Thymus (tissue), 11 donors: Measurements from ENCODE around the gene SLCO4A1. TPM values are rescaled to one million over a fixed set of nuclear protein-coding genes. Genes with fewer than 3 reads are reported as not detected.

ENCODE experiments used
- DNase-seq, 9 donors: peaks; one replicate each; pipeline ENCODE4 v3.0.0-alpha.2; 2013; ENCODE audit warnings: low spot score in 9 of 9, low read depth in 6 of 9, missing footprints in 1 of 9
- H3K27ac ChIP-seq, 2 donors: one replicate each; pipeline ENCODE4 v1.5.1; 2013; ENCODE audit warnings: control low read depth in 1 of 2, low read depth in 1 of 2, low read length in 1 of 2, mild to moderate bottlenecking in 1 of 2, moderate library complexity in 1 of 2
- H3K27me3 ChIP-seq, 2 donors: one replicate each; pipeline ENCODE4 v1.5.1; 2013; ENCODE audit warnings: low read length in 1 of 2; ENCODE audit not compliant: control insufficient read depth in 2 of 2, insufficient read depth in 1 of 2
- H3K36me3 ChIP-seq, 2 donors: one replicate each; pipeline ENCODE4 v1.5.1; 2013; ENCODE audit warnings: low read length in 1 of 2, mild to moderate bottlenecking in 1 of 2, moderate library complexity in 1 of 2; ENCODE audit not compliant: control insufficient read depth in 2 of 2, insufficient read depth in 2 of 2
- H3K4me1 ChIP-seq, 2 donors: one replicate each; pipeline ENCODE4 v1.5.1; 2013; ENCODE audit warnings: low read length in 2 of 2; ENCODE audit not compliant: control insufficient read depth in 2 of 2, insufficient read depth in 2 of 2
- H3K4me3 ChIP-seq, 2 donors: one replicate each; pipeline ENCODE4 v1.5.1; 2013; ENCODE audit warnings: low read length in 2 of 2, control low read depth in 1 of 2, mild to moderate bottlenecking in 1 of 2
- H3K9me3 ChIP-seq, 2 donors: one replicate each; pipeline ENCODE4 v1.5.1; 2013; ENCODE audit warnings: low read length in 1 of 2, mild to moderate bottlenecking in 1 of 2; ENCODE audit not compliant: control insufficient read depth in 2 of 2, insufficient read depth in 1 of 2
- WGBS: extraction: QIAGEN DNeasy Blood & Tissue Kit; methylation state at CpG from one replicate; pipeline ENCODE4 v1.1.7; 2013; 5-methylcytosine and 5-hydroxymethylcytosine counted together
- polyA plus RNA-seq: library from polyadenylated mRNA; stranded (reverse); fragments of 200-250 nt; gene quantifications from one replicate; pipeline ENCODE4 v1.2.3, GENCODE V29; 2013
- total RNA-seq: library from RNA; stranded (reverse); fragments of 120-200 nt; gene quantifications from one replicate; pipeline ENCODE4 v1.2.4, GENCODE V29; 2013
- donor health status: healthy.

The SLCO4A1 gene
- total and polyA plus RNA-seq, 2 donors = 3.4 to 13.4 TPM

- no peak overlapping the region for H3K4me3 ChIP-seq
- peaks cover 2 to 9% of the 10 kb centered on the region in 2 donors for H3K4me1 ChIP-seq
- H3K9me3 ChIP-seq = peaks cover 0 to 9% of the 10 kb centered on the region in 2 donors
- H3K27me3 ChIP-seq = peaks cover 19 to 39% of the 10 kb centered on the region in 2 donors
- no peak for DNase-seq
- no peak overlapping the region for H3K27ac ChIP-seq
- WGBS = 96% methylated on average over 5 of the region's 5 CpGs
- no peaks in the 10 kb centered on the region for H3K36me3 ChIP-seq
Observed at GRCh38 chr20:62703853-62704228, 61.5 kb downstream of the SLCO4A1 start.

- WGBS = 59% methylated on average over 21 of the region's 21 CpGs
- Histone ChIP-seq H3K4me1 (peaks cover 2 to 9% of the 10 kb centered on the region in 2 donors), H3K36me3 (no peaks in the 10 kb centered on the region), H3K4me3 (no peak overlapping the region), H3K9me3 (peaks cover 0 to 3% of the 10 kb centered on the region in 2 donors), H3K27ac (no peak overlapping the region), H3K27me3 (peaks cover 25 to 42% of the 10 kb centered on the region in 2 donors)
- DNase-seq = no peak
Observed at GRCh38 chr20:62704341-62704948, 62.1 kb downstream of the SLCO4A1 start.

- no peaks in the 10 kb centered on the region for H3K36me3 ChIP-seq
- DNase-seq = no peak
- peaks cover 0 to 6% of the 10 kb centered on the region in 2 donors for H3K9me3 ChIP-seq
- WGBS = 93% methylated on average over 16 of the region's 16 CpGs
- no peak overlapping the region for H3K4me3 ChIP-seq
- no peak overlapping the region for H3K27ac ChIP-seq
- peaks cover 2 to 9% of the 10 kb centered on the region in 2 donors for H3K4me1 ChIP-seq
- H3K27me3 ChIP-seq = peaks cover 32 to 54% of the 10 kb centered on the region in 2 donors
Observed at GRCh38 chr20:62705627-62706026, 63.3 kb downstream of the SLCO4A1 start.

- no peak for DNase-seq
- Histone ChIP-seq H3K36me3 (no peaks in the 10 kb centered on the region), H3K27ac (no peak overlapping the region), H3K4me1 (peaks cover 2 to 16% of the 10 kb centered on the region in 2 donors), H3K27me3 (peaks cover 35 to 59% of the 10 kb centered on the region in 2 donors), H3K4me3 (no peak overlapping the region), H3K9me3 (peaks cover 0 to 6% of the 10 kb centered on the region in 2 donors)
- 89% methylated on average over 12 of the region's 12 CpGs for WGBS
Observed at GRCh38 chr20:62706344-62706743, 64.0 kb downstream of the SLCO4A1 start.

- H3K27me3 ChIP-seq = peaks cover 40 to 63% of the 10 kb centered on the region in 2 donors
- WGBS = 84% methylated on average over 12 of the region's 12 CpGs
- no peaks in the 10 kb centered on the region for H3K36me3 ChIP-seq
- peaks cover 0 to 6% of the 10 kb centered on the region in 2 donors for H3K9me3 ChIP-seq
- no peak overlapping the region for H3K4me3 ChIP-seq
- DNase-seq = no peak
- H3K4me1 ChIP-seq = peaks cover 2 to 16% of the 10 kb centered on the region in 2 donors
- H3K27ac ChIP-seq = no peak overlapping the region
Observed at GRCh38 chr20:62706857-62707256, 64.6 kb downstream of the SLCO4A1 start.

- Histone ChIP-seq H3K27ac (no peak overlapping the region), H3K4me1 (peaks cover 2 to 16% of the 10 kb centered on the region in 2 donors), H3K36me3 (no peaks in the 10 kb centered on the region), H3K9me3 (peaks cover 0 to 6% of the 10 kb centered on the region in 2 donors), H3K27me3 (peaks cover 40 to 64% of the 10 kb centered on the region in 2 donors), H3K4me3 (no peak overlapping the region)
- 54% methylated on average over 16 of the region's 16 CpGs for WGBS
- no peak for DNase-seq
Observed at GRCh38 chr20:62707276-62707920, 65.1 kb downstream of the SLCO4A1 start.

GRCh38 chr20:62707921-62708521 lies 65.7 kb downstream of the SLCO4A1 start:
- Histone ChIP-seq H3K36me3 (no peaks in the 10 kb centered on the region), H3K4me1 (peaks cover 2 to 16% of the 10 kb centered on the region in 2 donors), H3K4me3 (no peak overlapping the region), H3K27ac (no peak overlapping the region), H3K27me3 (peaks cover 40 to 65% of the 10 kb centered on the region in 2 donors), H3K9me3 (peaks cover 0 to 6% of the 10 kb centered on the region in 2 donors)
- peak in 3 of 9 donors; percentile 47 to 65 (median 61) for DNase-seq
- 2% methylated on average over 20 of the region's 20 CpGs for WGBS

GRCh38 chr20:62708591-62709536 lies 66.6 kb downstream of the SLCO4A1 start, which contains the start of gene NTSR1:
TSS of gene NTSR1 (plus strand) at chr20:62708836. CDS start at chr20:62709208, 372 bp downstream.
- H3K9me3 ChIP-seq = peaks cover 0 to 6% of the 10 kb centered on the region in 2 donors

More at GRCh38 chr20:62708591-62709536, 66.6 kb downstream of the SLCO4A1 start, which contains the start of gene NTSR1:
- Histone ChIP-seq H3K4me1 (peaks cover 2 to 16% of the 10 kb centered on the region in 2 donors), H3K36me3 (no peaks in the 10 kb centered on the region), H3K4me3 (no peak within 1 kb of the TSS), H3K27ac (no peak within 1 kb of the TSS), H3K27me3 (peaks cover 40 to 71% of the 10 kb centered on the region in 2 donors)
- WGBS = 14% methylated on average over 124 of the region's 124 CpGs
- no peak for DNase-seq
